GM19099 (cell line): ENCODE data around the gene SUN2.
A peak's percentile ranks its signal among the peaks of the same experiment; 100 is the strongest.

Experiments
- POLR2A ChIP-seq: IDR thresholded peaks from 3 replicates; pipeline ENCODE4 v1.6.1; 2011; ENCODE audit warnings: low read depth; ENCODE audit not compliant: insufficient read length; ENCODE audit errors: extremely low read depth

SUN2 gene

GRCh38 chr22:38735465-38736256 lies 20.1 kb downstream of the SUN2 start:
- peak; percentile 34 for TF ChIP-seq POLR2A

GRCh38 chr22:38735126-38735464 lies 20.7 kb downstream of the SUN2 start:
- no peak for TF ChIP-seq POLR2A

GRCh38 chr22:38734421-38735100 lies 21.2 kb downstream of the SUN2 start:
- no peak for TF ChIP-seq POLR2A

- no peak for TF ChIP-seq POLR2A
Observed at GRCh38 chr22:38733724-38734381, 21.9 kb downstream of the SUN2 start.

- TF ChIP-seq POLR2A: no peak
Observed at GRCh38 chr22:38733329-38733723, 22.5 kb downstream of the SUN2 start.

GRCh38 chr22:38732251-38732815 lies 23.5 kb downstream of the SUN2 start:
- no peak for TF ChIP-seq POLR2A

GRCh38 chr22:38731703-38732161 lies 24.1 kb downstream of the SUN2 start:
- no peak for TF ChIP-seq POLR2A

GRCh38 chr22:38730411-38730871 lies 25.4 kb downstream of the SUN2 start:
- TF ChIP-seq POLR2A: no peak

GRCh38 chr22:38729946-38730345 lies 25.9 kb downstream of the SUN2 start:
- no peak for TF ChIP-seq POLR2A

GRCh38 chr22:38728871-38729796 lies 26.7 kb downstream of the SUN2 start:
- TF ChIP-seq POLR2A: no peak

- TF ChIP-seq POLR2A: no peak
Observed at GRCh38 chr22:38727530-38728451, 28.0 kb downstream of the SUN2 start.

GRCh38 chr22:38727123-38727522 lies 28.7 kb downstream of the SUN2 start:
- TF ChIP-seq POLR2A: no peak

GRCh38 chr22:38725900-38726655 lies 29.7 kb downstream of the SUN2 start:
- TF ChIP-seq POLR2A: no peak
